UCSD-AML1 (cell line): ENCODE results near the gene NCCRP1.
"Not testable (repeated sequence)": the region's sequence is repeated elsewhere in the genome, so short reads cannot be mapped to it uniquely, and the experiment has no call there.

Experiments
- DNase-seq: peaks from one replicate; lab custom pipeline; 2025; ENCODE audit not compliant: unreplicated experiment; lab: John Stamatoyannopoulos, UW

The NCCRP1 gene

DNA sequence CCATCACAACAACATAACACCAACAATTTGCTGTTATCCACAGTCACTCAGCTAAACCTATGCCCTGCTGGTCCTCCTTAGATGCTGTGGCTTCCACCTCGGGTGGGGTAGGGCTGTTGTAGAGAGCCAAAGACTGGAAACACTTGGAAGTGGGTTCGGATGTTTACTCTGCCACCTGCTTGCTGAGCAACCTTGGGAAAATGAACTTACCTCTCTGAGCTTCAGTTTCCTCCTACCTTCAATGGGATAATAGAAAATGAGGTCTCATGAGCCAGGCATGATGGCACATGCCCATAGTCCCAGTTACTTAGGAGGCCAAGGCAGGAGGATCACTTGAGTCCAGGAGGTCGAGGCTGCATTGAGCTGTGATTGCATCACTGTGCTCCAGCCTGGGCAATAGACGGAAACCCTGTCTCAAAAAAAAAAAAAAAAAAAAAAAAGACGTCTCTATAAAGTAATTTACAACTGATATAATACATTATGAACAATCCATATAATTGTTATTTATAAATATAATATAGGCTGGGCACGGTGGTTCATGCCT lies 10.6 kb downstream of the NCCRP1 start:
- DNase-seq: no peak

DNA sequence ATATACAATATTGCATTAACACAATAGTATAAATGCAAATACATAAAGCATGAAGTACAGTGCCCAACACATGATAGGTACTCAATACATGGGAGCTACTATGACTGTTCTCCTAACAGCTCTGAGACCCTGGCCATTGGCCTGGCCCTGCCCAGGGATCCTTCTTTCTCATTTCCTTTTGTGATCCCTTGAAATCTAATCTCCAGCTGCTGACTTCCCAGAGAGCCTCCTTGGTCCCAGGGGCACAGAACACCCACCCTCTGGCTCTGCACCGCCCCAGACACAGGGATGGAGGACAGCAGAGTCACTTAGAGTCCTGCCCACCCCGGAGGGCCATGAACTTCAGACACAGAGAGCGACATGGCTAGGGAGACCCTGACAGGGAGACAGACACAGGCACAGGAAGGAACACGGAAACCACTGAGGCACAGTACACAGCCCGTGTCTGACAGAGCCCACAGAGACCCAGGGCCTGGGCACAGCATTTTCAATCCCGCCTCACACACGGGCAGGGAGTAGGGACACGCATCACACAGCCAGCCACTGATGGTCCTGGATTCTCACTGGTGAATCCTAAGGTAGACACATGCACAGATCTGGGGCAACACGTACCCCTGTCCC lies 11.5 kb downstream of the NCCRP1 start:
- DNase-seq: no peak

DNA sequence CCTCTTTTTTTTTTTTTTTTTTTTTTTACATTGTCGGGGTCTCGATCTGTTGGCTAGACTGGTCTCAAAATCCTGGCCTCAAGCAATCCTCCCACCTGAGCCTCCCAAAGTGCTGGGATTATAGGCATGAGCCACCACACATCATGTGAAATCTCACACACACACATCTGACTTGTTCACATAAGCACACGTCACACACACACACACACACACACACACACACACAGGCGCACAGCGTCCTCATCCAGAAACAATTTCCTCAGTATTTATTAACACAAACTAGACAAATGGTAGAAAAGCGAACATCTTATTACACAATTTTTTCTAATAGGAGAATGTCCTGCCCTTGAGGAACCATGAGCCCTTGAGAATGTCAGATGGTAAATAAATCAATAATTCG lies 12.4 kb downstream of the NCCRP1 start:
- no peak for DNase-seq

DNA sequence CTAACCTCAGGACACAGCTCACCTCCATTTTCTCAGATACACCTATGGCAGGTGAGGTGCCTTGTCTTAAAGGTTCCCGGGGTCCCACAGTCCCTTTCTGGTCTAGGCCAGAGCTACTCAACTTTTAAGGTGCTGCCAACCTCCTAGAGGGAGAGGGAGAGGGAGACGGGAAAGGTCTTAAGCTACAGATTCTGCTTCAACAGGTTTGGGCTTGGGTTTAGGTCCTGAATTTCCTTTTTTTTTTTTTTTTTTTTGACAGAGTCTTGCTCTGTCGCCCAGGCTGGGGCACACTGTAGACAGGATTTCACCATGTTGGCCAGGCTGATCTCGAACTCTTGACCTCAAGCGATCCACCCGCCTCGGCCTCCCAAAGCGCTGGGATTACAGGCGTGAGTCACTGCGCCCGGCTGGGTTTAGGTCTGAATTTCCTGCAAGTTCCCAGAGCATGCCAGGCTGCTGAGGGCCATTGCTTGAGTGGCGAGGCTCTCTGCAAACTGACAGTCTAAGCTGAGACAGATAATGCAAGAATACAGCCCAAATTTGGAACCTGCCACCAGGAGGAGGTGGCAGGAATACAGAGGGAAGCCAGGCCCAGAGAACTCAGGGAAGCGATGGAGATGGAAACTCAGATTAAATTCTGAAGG lies 15.1 kb downstream of the NCCRP1 start:
- no peak for DNase-seq

DNA sequence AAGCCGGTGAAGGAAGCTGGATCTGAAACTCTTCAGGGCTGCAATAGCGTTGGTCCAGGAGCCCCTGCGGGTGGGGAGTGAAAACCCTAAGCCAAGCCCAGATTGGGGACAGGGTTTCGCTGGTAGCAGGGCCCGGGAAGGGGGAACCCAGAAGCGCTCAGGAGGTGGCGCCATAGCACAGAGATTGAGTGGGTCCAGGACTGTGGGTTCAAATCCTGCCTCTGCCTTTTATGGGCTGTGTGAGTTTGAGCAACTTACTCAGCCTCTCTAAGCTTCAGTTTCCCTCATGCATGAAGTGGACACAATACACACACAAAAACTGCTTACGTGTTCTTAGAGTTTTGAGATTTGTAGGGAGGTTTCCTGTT lies 15.6 kb downstream of the NCCRP1 start:
- DNase-seq: peak; percentile 54

DNA sequence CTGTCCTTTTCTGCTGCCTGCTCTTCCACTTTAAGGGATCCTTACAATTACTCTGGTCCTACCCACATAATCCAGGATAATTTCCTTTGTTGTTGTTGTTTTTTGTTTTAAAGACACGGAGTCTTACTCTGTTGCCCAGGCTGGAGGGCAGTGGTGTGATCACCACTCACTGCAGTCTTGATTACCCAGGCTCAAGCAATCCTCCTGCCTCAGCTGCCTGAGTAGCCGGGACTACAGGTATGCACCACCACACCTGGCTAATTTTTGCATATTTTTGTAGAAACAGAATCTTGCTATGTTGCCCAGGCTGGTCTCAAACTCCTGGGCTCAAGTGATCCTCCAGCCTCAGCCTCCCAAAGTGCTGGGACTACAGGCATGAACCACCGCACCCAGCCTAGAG lies 18.6 kb downstream of the NCCRP1 start:
- not testable (repeated sequence) for DNase-seq

DNA sequence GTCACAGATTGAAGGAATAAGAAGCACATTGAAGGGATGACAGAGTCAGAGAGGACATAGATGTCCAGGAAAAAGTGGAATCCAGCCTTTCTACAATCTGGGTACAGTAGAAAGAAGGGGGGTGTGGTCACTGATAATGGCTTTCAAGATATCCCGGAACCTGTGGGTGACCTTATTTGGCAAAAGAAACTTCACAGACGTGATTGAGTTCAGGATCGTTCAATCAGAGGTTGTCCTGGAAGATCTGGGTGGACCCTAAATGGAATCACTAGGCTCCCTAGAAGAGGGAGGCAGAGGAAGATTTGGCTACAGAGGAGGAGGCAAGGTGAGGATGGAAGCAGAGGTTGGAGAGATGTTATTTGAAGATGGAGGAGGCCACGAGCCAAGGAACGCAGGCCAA lies 20.3 kb downstream of the NCCRP1 start:
- DNase-seq: no peak

DNA sequence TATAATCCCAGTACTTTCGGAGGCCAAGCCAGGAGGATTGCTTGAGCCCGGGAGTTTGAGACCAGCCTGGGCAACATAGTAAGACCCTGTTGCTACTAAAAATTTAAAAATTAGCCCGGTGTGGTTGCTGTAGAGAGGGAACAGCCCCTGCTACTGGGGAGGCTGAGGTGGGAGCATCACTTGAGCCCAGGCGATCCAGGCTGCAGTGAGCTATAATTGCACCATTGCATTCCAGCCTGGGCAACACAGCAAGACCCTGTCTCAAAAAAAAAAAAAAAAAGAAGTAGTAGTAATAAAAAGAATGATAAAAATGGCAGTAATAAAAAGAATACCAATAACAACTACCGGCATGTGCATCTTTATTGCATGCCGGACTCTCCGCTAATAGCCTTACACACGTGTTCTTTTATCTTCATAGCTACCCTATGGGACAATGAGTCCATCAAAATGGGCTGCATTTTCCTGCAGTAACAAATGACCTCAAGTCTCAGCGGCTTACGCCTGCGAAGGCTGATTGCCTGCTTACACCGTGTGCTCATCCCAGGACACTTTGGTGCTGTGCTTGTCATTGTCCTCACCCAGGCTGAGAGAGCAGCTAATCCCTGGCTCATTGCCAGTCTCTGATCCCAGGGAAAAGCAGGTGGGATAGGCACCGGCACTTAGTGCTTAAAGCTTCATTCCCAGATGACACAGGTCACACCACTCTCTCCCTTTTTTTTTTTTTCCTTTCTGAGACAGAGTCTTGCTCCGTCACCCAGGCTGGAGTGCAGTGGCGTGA lies 21.7 kb downstream of the NCCRP1 start:
- no peak for DNase-seq

DNA sequence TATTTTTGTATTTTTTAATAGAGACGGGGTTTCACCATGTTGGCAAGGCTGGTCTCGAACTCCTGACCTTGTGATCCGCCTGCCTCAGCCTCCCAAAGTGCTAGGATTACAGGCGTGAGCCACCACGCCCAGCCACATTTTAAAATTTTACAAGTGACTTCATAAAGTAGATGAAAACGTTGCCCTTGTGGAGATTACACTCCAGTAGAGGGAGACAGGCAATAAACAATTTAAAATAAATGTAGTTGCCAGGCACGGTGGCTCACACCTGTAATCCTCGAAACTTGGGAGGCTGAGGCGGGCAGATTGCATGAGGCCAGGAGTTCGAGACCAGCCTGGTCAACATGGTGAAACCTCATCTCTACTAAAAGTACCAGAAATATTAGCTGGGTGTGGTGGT lies 22.3 kb downstream of the NCCRP1 start:
- DNase-seq: not testable (repeated sequence)

DNA sequence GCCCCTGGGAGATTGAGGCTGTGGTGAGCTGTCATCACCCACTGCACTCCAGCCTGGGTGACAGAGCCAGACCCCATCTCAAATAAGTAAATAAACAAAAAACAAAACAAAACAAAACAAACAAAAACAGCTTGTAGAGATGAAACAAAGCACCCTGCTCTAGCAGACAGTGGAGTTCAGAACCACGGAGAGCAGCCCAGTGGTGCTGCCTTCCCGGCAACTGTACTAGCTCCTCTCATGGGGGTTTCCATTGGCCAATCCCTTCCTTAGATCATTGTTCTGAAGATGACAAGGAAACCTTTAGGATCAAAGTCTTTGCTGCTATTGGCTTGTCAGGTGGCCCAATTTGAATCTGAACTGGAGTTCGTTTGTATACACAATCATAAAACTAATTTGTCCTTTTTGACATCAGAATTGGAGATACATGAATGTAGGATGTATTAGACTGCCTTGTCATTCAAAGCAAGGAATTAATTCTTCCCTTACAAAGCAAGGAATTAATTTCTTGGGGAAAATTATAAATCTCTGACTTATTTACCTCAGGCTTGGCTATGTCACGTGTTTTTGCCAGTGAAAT lies 27.0 kb downstream of the NCCRP1 start:
- no peak for DNase-seq

DNA sequence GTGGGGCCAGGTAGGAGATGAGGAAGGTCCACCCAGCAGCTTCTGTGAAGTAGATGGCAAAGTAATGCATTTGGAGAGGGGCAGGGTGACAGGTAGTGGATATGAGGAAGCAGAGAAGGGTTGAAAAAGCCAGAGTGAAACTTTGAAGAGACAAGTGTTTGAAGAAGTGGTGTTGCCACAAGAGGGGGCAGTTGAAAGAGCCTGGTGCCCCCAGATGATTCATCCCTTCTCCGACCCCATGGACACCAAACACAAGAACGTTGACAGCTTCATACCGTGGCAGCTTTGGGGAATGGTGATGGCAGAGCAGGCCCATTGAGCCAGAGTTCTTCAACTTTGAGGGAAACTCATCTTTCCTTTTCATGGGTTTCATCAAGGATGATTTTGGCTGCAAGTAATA lies 28.1 kb downstream of the NCCRP1 start:
- no peak for DNase-seq

DNA sequence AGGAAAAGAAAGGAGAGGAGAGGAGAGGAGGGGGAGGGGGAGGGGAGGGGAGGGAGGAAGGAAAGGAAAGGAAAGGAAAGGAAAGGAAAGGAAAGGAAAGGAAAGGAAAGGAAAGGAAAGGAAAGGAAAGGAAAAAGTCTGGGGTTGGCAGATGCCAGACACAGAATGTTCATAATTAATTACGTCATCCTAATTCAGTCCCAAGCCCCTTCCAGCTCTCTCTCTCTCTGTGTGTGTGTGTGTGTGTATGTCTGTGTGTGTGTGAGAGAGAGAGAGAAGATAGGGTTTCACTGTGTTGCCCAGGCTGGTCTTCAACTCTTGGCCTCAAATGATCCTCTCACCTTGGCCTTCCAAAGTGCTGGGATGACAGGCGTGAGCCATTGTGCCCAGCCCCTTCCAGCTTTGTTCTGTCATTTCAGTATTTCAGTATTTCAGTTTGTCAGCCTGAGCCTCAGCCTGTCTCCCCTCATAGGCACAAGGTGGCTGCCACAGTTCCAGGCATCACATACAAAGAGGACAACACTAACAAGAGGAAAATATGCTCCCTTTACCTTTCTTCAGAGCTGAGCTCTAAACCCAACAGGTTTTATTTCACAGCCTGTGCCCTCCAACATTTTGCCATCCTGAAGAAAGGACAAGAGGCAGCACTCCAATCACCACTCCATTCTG lies 33.5 kb downstream of the NCCRP1 start:
- DNase-seq: no peak

DNA sequence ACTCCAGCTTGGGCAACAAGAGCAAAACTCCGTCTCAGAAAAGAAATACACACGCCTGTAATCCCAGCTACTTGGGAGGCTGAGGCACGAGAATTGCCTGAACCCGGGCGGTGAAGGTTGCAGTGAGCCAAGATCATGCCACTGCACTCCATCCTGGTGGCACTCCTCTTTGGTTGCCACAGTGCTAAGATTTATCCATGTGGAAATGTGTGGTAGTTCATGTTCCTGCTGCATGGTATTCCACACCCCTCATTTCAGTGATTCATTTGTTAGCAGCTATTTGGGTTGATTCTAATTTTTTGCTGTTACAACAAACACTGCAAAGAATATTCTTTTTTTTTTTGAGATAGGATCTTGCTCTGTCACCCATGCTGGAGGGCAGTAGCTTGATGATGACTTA lies 35.9 kb downstream of the NCCRP1 start:
- DNase-seq: no peak

DNA sequence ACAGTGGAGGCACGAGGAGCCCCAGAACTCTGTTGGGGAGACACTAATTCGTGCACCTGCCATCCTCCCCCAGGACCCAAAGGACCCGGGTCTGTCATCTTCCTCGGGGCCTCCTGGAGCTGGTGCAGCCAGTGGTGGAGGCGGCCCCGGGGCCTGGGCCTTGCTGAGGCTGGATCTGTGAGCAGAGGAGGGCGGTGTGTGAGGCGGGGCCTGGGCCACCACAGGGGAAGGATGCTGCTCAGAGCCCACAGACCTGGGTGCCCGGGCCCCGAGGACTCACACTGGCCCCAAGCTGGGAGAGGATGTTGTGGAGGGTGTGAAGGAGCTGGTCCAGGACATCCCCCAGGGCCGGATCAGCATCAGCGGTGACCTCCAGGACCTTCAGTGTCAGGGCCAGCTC lies 39.8 kb downstream of the NCCRP1 start:
- no peak for DNase-seq

DNA sequence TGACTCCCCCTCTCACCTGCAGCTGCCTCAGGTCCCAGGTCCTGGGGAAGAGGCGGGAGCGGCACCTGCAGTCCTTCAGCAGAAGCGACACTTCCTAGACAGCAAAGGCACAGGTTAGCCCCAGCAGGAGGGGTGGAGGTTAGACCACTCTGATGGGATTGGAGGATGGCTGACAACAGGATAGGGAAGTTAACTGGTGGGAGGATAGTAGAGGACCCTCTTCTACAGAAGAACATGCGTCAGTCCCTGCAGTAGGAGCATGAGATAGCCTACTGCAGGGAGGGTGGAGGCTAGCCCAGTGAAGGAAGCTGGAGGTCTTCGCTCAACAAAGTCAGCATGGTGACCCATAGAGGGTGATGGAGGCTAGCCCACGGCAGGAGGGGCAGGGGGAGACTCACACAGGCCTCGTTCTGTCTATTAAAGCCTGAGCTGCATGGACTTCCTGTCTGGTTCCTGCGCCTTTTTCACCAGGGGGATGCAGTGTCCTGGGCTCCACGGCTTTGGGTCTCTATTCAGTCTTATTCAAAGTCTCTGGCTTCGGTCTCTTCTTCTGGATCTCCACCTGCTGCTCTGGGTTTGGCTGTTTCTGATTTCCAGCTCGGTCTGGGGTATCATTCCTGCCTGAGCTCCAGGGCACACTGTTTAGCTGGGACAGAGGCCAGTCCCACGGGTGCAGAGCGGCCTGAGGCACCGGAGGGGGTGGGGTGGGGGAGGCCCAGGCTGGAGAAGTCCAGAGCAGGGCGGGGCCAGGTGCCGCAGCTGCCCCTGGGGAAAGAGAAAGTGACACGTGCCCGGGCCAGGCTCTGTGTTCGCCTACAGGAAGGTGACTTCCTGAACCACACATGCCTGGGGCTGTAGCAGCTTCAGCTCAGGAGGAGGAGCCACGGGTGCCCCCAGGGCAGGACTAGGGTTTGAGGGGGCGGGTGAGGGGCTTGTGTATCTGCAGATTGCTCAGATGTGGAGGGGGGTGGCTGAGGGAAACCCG lies 40.7 kb downstream of the NCCRP1 start:
- peak; percentile 61 for DNase-seq

DNA sequence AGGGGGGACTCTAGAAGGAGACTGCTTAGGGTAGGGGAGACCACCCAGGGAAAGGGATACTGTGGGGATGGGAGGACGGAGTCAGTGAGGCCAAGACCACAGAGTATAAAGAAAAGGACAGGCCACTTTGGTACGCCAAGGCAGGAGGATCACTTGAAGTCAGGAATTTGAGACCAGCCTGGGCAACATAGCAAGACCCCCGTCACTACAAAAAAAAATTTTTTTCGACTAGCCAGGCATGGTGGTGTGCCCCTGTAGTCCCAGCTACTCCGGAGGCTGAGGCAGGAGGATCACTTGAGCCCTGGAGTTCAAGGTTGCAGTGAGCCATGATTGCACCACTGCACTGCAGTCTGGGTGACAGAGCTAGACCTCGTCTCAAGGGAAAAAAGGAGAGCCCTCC lies 41.4 kb downstream of the NCCRP1 start:
- DNase-seq: no peak

DNA sequence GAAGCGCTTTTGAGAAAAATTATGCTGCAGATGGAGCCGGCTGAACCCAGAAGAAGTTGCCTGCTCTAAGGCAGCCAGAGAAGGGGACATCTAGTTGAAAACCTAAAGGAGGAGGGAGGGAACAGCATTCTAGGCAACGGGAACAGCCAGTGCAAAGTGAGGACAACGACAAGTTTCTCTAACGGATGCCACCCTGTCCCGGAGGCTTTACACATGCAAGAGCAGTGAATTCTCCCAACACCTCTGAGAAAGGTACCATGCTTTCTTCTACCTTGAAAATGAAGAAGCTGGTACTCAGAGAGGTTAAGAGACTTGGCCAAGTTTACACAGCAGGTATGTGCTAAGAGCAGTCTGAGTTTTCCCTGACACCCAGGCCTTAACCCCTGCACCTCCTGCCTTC lies 42.2 kb downstream of the NCCRP1 start:
- no peak for DNase-seq

DNA sequence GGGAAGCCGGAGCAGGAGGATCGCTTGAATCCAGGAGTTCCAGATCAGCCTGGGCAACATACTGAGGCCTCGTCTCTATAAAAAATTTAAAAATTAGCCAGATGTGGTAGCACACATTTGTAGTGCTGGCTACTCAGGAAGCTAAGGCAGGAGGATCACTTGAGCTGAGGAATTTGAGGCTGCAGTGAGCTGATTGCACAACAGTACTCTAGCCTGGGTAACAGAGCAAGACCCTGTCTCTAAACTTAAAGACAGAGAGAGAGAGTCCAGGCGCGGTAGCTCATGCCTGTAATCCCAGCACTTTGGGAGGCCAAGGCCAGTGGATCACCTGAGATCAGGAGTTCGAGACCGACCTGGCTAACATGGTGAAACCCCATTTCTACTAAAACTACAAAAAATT lies 43.7 kb downstream of the NCCRP1 start:
- no peak for DNase-seq

DNA sequence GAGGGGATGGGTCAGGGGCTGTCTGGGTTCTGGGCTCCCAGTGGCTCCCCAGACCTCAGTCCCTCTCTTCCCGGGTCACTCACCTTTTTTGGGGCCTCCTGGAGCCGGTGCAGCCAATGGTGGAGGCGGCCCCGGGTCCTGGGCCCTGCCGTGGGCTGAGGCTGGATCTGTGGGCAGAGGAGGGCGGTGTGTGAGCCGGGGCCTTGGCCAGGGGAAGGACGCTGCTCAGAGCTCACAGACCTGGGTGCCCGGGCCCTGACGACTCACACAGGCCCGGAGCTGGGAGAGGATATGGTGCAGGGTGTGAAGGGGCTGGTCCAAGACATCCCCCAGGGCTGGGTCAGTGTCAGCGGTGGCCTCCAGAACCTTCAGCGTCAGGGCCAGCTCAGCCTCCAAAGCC lies 47.0 kb downstream of the NCCRP1 start:
- DNase-seq: not testable (repeated sequence)
